GM23338 (cell line): Measurements from ENCODE around the gene S100A14. TPM values are rescaled to one million over a fixed set of nuclear protein-coding genes. Genes with fewer than 3 reads are reported as not detected.

Experiments used
- ATAC-seq: fragments of 200-7000 bp; cut with Tn5 transposase; 3 replicates; pipeline ENCODE4 v1.9.1; 2020
- DNase-seq: peaks from one replicate; pipeline ENCODE4 v3.0.0-alpha.2; 2015; ENCODE audit warnings: low spot score
- H2AFZ ChIP-seq: fragments of 200-600 bp; sonication (generic); 2 replicates; pipeline ENCODE4 v1.8.0; 2016; ENCODE audit warnings: antibody characterized with exemption, mild to moderate bottlenecking, moderate library complexity
- H3F3A ChIP-seq: fragments of 200-600 bp; sonication (generic); replicated peaks from 2 replicates; pipeline ENCODE4 v1.8.0; 2017; ENCODE audit warnings: antibody characterized with exemption, mixed run types, low read depth
- H3K27ac ChIP-seq: fragments of 200-600 bp; sonication (generic); 2 replicates; pipeline ENCODE4 v1.6.1; 2016; ENCODE audit warnings: low read depth
- H3K27me3 ChIP-seq: fragments of 200-600 bp; sonication (generic); 2 replicates; pipeline ENCODE4 v1.8.0; 2016; ENCODE audit warnings: mild to moderate bottlenecking, mixed run types, moderate library complexity; ENCODE audit not compliant: insufficient read depth
- H3K36me3 ChIP-seq: fragments of 200-600 bp; sonication (generic); 2 replicates; pipeline ENCODE4 v1.8.0; 2016; ENCODE audit warnings: mild to moderate bottlenecking; ENCODE audit not compliant: insufficient read depth
- H3K4me1 ChIP-seq: fragments of 200-600 bp; sonication (generic); 2 replicates; pipeline ENCODE4 v1.8.0; 2016; ENCODE audit warnings: mild to moderate bottlenecking, moderate library complexity; ENCODE audit not compliant: insufficient read depth
- H3K4me2 ChIP-seq: fragments of 200-600 bp; sonication (generic); 2 replicates; pipeline ENCODE4 v1.7.1; 2017; ENCODE audit warnings: mixed run types
- H3K4me3 ChIP-seq: fragments of 200-600 bp; sonication (generic); 2 replicates; pipeline ENCODE4 v1.6.1; 2016; ENCODE audit warnings: mixed run types
- H3K79me2 ChIP-seq: fragments of 200-600 bp; sonication (generic); replicated peaks from 2 replicates; pipeline ENCODE4 v1.8.0; 2017; ENCODE audit warnings: mild to moderate bottlenecking; ENCODE audit not compliant: insufficient read depth
- H3K9me2 ChIP-seq: fragments of 200-600 bp; sonication (generic); 2 replicates; pipeline ENCODE4 v1.8.0; 2017; ENCODE audit not compliant: insufficient read depth
- H4K20me1 ChIP-seq: fragments of 200-600 bp; sonication (generic); replicated peaks from 2 replicates; pipeline ENCODE4 v1.8.0; 2017; ENCODE audit warnings: mild to moderate bottlenecking; ENCODE audit not compliant: insufficient read depth
- H3K27ac Mint-ChIP-seq: 2 replicates; pipeline ENCODE4 v1.8.0; 2020; ENCODE audit warnings: inconsistent platforms, mild to moderate bottlenecking, moderate library complexity, mixed read lengths
- H3K27me3 Mint-ChIP-seq: 3 replicates; pipeline ENCODE4 v1.8.0; 2022; ENCODE audit warnings: low read depth, mild to moderate bottlenecking, moderate library complexity, mixed read lengths, inconsistent platforms; ENCODE audit not compliant: insufficient read depth, poor library complexity
- H3K36me3 Mint-ChIP-seq: 3 replicates; pipeline ENCODE4 v1.8.0; 2021; ENCODE audit warnings: low read depth, mild to moderate bottlenecking, inconsistent platforms, moderate library complexity, mixed read lengths
- H3K4me1 Mint-ChIP-seq: 3 replicates; pipeline ENCODE4 v1.8.0; 2020; ENCODE audit warnings: mild to moderate bottlenecking, inconsistent platforms, mixed read lengths
- H3K4me3 Mint-ChIP-seq: 3 replicates; pipeline ENCODE4 v1.8.0; 2021; ENCODE audit warnings: moderate library complexity, mild to moderate bottlenecking, inconsistent platforms, mixed read lengths
- H3K9me3 Mint-ChIP-seq: 3 replicates; pipeline ENCODE4 v1.8.0; 2020; ENCODE audit warnings: moderate library complexity, mild to moderate bottlenecking, inconsistent platforms, mixed read lengths
- CTCF ChIP-seq, 2 experiments: fragments of 200-600 bp in 1 of 2; sonication (generic) in 1 of 2; conservative IDR thresholded peaks; 2 replicates each; pipeline versions ENCODE4 v1.5.1 to v1.6.1; 2016 to 2017; ENCODE audit warnings: antibody characterized with exemption in 2 of 2, low read depth in 2 of 2, mild to moderate bottlenecking in 2 of 2, moderate library complexity in 1 of 2
- EZH2 ChIP-seq: fragments of 200-600 bp; sonication (generic); IDR thresholded peaks from one replicate; pipeline ENCODE4 v1.8.0; 2017; ENCODE audit warnings: antibody characterized with exemption, mild to moderate bottlenecking, low read depth; ENCODE audit not compliant: unreplicated experiment
- EZH2phosphoT487 ChIP-seq: fragments of 200-600 bp; sonication (generic); IDR thresholded peaks from one replicate; pipeline ENCODE4 v1.8.1; 2018; ENCODE audit warnings: antibody characterized with exemption; ENCODE audit not compliant: unreplicated experiment
- ZNF114 ChIP-seq: fragments of 250-450 bp; sonication (Bioruptor Pico); IDR thresholded peaks from 2 replicates; pipeline ENCODE4 v1.5.0; 2020; ENCODE audit warnings: mild to moderate bottlenecking, moderate library complexity
- polyA plus RNA-seq: library from polyadenylated mRNA; unstranded; fragments of >200 nt; fragmentation: Nextera tagmentation; extraction: Ambion mirVana; gene quantifications from 2 replicates; pipeline ENCODE4 v1.2.1, GENCODE V29; 2016
- total RNA-seq: library from RNA; depleted of rRNA; stranded (reverse); fragments of >200 nt; shearing (Covaris generic); gene quantifications from 2 replicates; pipeline ENCODE4 v1.2.3, GENCODE V29; 2014
- TF ChIP-seq, protein P1 (sequence below): fragments of 250-450 bp; sonication (Bioruptor Pico); IDR thresholded peaks from 2 replicates; pipeline ENCODE4 v1.5.0; 2020; ENCODE audit warnings: mild to moderate bottlenecking, moderate library complexity

Gene S100A14
- total and polyA plus RNA-seq, 2 experiments from 2014 or later, result 0.28 to 0.53 TPM

DNA sequence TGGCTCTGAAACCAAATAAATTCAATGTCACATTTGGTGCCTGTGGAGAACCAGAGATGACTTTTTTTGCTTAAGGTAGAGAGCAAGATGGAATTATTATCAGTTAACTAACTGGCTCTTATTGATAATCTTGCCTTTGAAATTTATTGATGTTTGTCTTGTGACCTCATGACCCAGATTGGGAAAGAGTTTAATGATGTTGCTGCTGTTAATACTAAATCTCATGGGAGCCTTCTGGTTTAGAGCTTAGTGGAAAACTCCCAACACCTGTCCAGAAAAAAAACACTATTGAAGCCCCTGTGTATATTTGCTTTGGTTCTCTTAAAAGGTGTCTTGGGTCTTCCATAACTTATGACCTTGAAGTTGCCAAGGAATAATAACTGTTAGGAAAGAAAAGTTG, 27.7 kb upstream of the S100A14 start (continued):
- TF ChIP-seq, protein P1, sequence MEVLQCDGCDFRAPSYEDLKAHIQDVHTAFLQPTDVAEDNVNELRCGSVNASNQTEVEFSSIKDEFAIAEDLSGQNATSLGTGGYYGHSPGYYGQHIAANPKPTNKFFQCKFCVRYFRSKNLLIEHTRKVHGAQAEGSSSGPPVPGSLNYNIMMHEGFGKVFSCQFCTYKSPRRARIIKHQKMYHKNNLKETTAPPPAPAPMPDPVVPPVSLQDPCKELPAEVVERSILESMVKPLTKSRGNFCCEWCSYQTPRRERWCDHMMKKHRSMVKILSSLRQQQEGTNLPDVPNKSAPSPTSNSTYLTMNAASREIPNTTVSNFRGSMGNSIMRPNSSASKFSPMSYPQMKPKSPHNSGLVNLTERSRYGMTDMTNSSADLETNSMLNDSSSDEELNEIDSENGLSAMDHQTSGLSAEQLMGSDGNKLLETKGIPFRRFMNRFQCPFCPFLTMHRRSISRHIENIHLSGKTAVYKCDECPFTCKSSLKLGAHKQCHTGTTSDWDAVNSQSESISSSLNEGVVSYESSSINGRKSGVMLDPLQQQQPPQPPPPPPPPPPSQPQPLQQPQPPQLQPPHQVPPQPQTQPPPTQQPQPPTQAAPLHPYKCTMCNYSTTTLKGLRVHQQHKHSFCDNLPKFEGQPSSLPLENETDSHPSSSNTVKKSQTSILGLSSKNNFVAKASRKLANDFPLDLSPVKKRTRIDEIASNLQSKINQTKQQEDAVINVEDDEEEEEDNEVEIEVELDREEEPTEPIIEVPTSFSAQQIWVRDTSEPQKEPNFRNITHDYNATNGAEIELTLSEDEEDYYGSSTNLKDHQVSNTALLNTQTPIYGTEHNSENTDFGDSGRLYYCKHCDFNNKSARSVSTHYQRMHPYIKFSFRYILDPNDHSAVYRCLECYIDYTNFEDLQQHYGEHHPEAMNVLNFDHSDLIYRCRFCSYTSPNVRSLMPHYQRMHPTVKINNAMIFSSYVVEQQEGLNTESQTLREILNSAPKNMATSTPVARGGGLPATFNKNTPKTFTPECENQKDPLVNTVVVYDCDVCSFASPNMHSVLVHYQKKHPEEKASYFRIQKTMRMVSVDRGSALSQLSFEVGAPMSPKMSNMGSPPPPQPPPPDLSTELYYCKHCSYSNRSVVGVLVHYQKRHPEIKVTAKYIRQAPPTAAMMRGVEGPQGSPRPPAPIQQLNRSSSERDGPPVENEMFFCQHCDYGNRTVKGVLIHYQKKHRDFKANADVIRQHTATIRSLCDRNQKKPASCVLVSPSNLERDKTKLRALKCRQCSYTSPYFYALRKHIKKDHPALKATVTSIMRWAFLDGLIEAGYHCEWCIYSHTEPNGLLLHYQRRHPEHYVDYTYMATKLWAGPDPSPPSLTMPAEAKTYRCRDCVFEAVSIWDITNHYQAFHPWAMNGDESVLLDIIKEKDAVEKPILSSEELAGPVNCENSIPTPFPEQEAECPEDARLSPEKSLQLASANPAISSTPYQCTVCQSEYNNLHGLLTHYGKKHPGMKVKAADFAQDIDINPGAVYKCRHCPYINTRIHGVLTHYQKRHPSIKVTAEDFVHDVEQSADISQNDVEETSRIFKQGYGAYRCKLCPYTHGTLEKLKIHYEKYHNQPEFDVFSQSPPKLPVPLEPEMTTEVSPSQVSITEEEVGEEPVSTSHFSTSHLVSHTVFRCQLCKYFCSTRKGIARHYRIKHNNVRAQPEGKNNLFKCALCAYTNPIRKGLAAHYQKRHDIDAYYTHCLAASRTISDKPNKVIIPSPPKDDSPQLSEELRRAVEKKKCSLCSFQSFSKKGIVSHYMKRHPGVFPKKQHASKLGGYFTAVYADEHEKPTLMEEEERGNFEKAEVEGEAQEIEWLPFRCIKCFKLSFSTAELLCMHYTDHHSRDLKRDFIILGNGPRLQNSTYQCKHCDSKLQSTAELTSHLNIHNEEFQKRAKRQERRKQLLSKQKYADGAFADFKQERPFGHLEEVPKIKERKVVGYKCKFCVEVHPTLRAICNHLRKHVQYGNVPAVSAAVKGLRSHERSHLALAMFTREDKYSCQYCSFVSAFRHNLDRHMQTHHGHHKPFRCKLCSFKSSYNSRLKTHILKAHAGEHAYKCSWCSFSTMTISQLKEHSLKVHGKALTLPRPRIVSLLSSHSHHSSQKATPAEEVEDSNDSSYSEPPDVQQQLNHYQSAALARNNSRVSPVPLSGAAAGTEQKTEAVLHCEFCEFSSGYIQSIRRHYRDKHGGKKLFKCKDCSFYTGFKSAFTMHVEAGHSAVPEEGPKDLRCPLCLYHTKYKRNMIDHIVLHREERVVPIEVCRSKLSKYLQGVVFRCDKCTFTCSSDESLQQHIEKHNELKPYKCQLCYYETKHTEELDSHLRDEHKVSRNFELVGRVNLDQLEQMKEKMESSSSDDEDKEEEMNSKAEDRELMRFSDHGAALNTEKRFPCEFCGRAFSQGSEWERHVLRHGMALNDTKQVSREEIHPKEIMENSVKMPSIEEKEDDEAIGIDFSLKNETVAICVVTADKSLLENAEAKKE (CRISPR knock-in tag), result no peak

- DNase-seq, result no peak
- H3F3A ChIP-seq, result peaks cover 55% of the 10 kb centered on the region
- no peaks in the 10 kb centered on the region for H3K9me2 ChIP-seq
- Mint-ChIP-seq H3K4me3 (no peak overlapping the region), H3K27me3 (peaks cover 7% of the 10 kb centered on the region), H3K27ac (no peak overlapping the region), H3K4me1 (peaks cover 6% of the 10 kb centered on the region), H3K36me3 (peaks cover 84% of the 10 kb centered on the region), H3K9me3 (no peaks in the 10 kb centered on the region)
- no peak overlapping the region for H3K4me3 ChIP-seq
- ATAC-seq, result no peak
- H3K79me2 ChIP-seq, result peaks cover 33% of the 10 kb centered on the region
- H3K36me3 ChIP-seq, result peaks cover 75% of the 10 kb centered on the region
- TF ChIP-seq EZH2phosphoT487, result no peak
- TF ChIP-seq ZNF114 (CRISPR knock-in tag), result no peak
- TF ChIP-seq EZH2, result no peak
- TF ChIP-seq CTCF (conservative IDR thresholded peaks at IDR 0.05; ENCODE audit: low read depth in 2 of 2), result no peak
- no peaks in the 10 kb centered on the region for H3K27me3 ChIP-seq
- H4K20me1 ChIP-seq, result peaks cover 52% of the 10 kb centered on the region
- H3K27ac ChIP-seq, result no peak overlapping the region
- no peak overlapping the region for H3K4me2 ChIP-seq
- H2AFZ ChIP-seq, result no peak overlapping the region
- no peaks in the 10 kb centered on the region for H3K4me1 ChIP-seq
Observed at GRCh38 chr1:153643100-153643499, 27.0 kb upstream of the S100A14 start.
